ENCODE results near the gene SGMS1.

GRCh38 chr10:50590935-50591334 lies 32.8 kb downstream of the SGMS1 start:
- TF ChIP-seq, protein P1, sequence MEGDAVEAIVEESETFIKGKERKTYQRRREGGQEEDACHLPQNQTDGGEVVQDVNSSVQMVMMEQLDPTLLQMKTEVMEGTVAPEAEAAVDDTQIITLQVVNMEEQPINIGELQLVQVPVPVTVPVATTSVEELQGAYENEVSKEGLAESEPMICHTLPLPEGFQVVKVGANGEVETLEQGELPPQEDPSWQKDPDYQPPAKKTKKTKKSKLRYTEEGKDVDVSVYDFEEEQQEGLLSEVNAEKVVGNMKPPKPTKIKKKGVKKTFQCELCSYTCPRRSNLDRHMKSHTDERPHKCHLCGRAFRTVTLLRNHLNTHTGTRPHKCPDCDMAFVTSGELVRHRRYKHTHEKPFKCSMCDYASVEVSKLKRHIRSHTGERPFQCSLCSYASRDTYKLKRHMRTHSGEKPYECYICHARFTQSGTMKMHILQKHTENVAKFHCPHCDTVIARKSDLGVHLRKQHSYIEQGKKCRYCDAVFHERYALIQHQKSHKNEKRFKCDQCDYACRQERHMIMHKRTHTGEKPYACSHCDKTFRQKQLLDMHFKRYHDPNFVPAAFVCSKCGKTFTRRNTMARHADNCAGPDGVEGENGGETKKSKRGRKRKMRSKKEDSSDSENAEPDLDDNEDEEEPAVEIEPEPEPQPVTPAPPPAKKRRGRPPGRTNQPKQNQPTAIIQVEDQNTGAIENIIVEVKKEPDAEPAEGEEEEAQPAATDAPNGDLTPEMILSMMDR (IDR thresholded peaks at IDR 0.05; ENCODE audit: poor library complexity, severe bottlenecking), result no peak
- TF ChIP-seq RAD21 (conservative IDR thresholded peaks at IDR 0.05), result no peak

Data from neural cell (in vitro differentiated cells).